Omental fat pad (tissue), 4 donors: ENCODE data around the gene TCEA3. TPM values are rescaled to one million over a fixed set of nuclear protein-coding genes. Genes with fewer than 3 reads are reported as not detected.

ENCODE experiments used
- ATAC-seq: fragments of 150-250 bp; one replicate; pipeline ENCODE4 v1.9.1; 2016; ENCODE audit warnings: mild to moderate bottlenecking, moderate library complexity; ENCODE audit not compliant: low FRiP score
- DNase-seq: peaks from one replicate; pipeline ENCODE4 v3.0.0-alpha.2; 2019; ENCODE audit warnings: low spot score
- CTCF ChIP-seq, 3 donors: fragments of 450-650 bp; IDR thresholded peaks; one replicate each; pipeline ENCODE4 v1.5.1; 2016 to 2017; ENCODE audit warnings: antibody characterized with exemption in 3 of 3, mild to moderate bottlenecking in 3 of 3, moderate library complexity in 2 of 3
- total RNA-seq, 4 donors: library from RNA; depleted of rRNA; stranded (reverse); fragments of >200 nt; gene quantifications; one replicate each; pipeline ENCODE4 v1.1.0, GENCODE V29; 2016

The TCEA3 gene
- total RNA-seq, 4 donors from 2014 or later, result 5.0 to 13.2 (median 7.5) TPM

GRCh38 chr1:23331713-23332112, 92.8 kb downstream of the TCEA3 start:
- TF ChIP-seq CTCF (IDR thresholded peaks at IDR 0.05), result no peak
- ATAC-seq (no peak), DNase-seq (no peak)

Other genes starting within 250 kb of the TCEA3 start
- gene HTR1D, start 207.2 kb downstream of the TCEA3 start, total RNA-seq, result not detected
- 100 to 1,000 TPM in 1 of 4 donors, 10 to 100 TPM in 3; 70.7 to 101 (median 78.8) TPM for gene HNRNPR, start 80.5 kb downstream of the TCEA3 start, total RNA-seq
- gene ZNF436, start 54.9 kb downstream of the TCEA3 start, total RNA-seq, result 10 to 100 TPM; 16.7 to 24.0 (median 18.4) TPM
- gene ASAP3, start 59.4 kb upstream of the TCEA3 start, total RNA-seq, result 10 to 100 TPM; 30.6 to 71.7 (median 36.7) TPM
- gene E2F2, start 106.5 kb upstream of the TCEA3 start, total RNA-seq, result 1 to 10 TPM in 1 of 4 donors, under 1 TPM in 3; 0.31 to 1.5 (median 0.46) TPM
- gene ID3, start 134.8 kb upstream of the TCEA3 start, total RNA-seq, result 100 to 1,000 TPM; 134 to 322 (median 179) TPM